CD14-positive monocyte (primary cell): ENCODE measurements around the gene STAM2. TPM values are rescaled to one million over a fixed set of nuclear protein-coding genes. Genes with fewer than 3 reads are reported as not detected.

ENCODE experiments used
- DNase-seq, 3 donors: peaks; one replicate each; pipeline ENCODE4 v3.0.0-alpha.2; 2011 to 2022
- H2AFZ ChIP-seq: 2 replicates; pipeline ENCODE4 v1.6.0; 2012; ENCODE audit warnings: mild to moderate bottlenecking, low read depth, low read length, inconsistent platforms; ENCODE audit not compliant: insufficient read depth, poor library complexity, severe bottlenecking
- H3K27ac ChIP-seq, 2 donors: 1 replicate in 1 of 2; 2 replicates in 1 of 2; pipeline ENCODE4 v1.5.1; 2012 to 2013; ENCODE audit warnings: low read length in 2 of 2, control low read depth in 1 of 2, inconsistent platforms in 1 of 2, low read depth in 1 of 2, mild to moderate bottlenecking in 1 of 2
- H3K27me3 ChIP-seq, 2 donors: one replicate each; pipeline versions ENCODE4 v1.6.0 to v1.6.1; 2011 to 2013; ENCODE audit warnings: low read length in 2 of 2; ENCODE audit not compliant: control insufficient read depth in 2 of 2, insufficient read depth in 2 of 2
- H3K36me3 ChIP-seq, 2 donors: replicated peaks in 1 of 2; 1 replicate in 1 of 2; 2 replicates in 1 of 2; pipeline versions ENCODE4 v1.5.1 to v1.6.1; 2012 to 2013; ENCODE audit warnings: low read length in 2 of 2, control low read depth in 1 of 2, inconsistent platforms in 1 of 2, mild to moderate bottlenecking in 1 of 2; ENCODE audit not compliant: insufficient read depth in 2 of 2, control insufficient read depth in 1 of 2
- H3K4me1 ChIP-seq, 2 donors: 1 replicate in 1 of 2; 2 replicates in 1 of 2; pipeline versions ENCODE4 v1.5.1 to v1.6.1; 2012 to 2013; ENCODE audit warnings: low read length in 2 of 2, control low read depth in 1 of 2, inconsistent platforms in 1 of 2, mild to moderate bottlenecking in 1 of 2, moderate library complexity in 1 of 2; ENCODE audit not compliant: insufficient read depth in 2 of 2, control insufficient read depth in 1 of 2
- H3K4me2 ChIP-seq: replicated peaks from 2 replicates; pipeline ENCODE3; 2012; ENCODE audit warnings: low read length, moderate library complexity, mild to moderate bottlenecking; ENCODE audit not compliant: poor library complexity, severe bottlenecking; ENCODE audit errors: extremely low read depth
- H3K4me3 ChIP-seq, 3 experiments: fragments of 200-600 bp in 1 of 3; sonication (generic) in 1 of 3; replicated peaks in 1 of 3; 1 replicate in 2 of 3; 2 replicates in 1 of 3; pipeline ENCODE4 v1.5.1; 2011 to 2013; ENCODE audit warnings: low read length in 3 of 3, mild to moderate bottlenecking in 3 of 3, control low read depth in 2 of 3, low read depth in 2 of 3, inconsistent platforms in 1 of 3, moderate library complexity in 1 of 3
- H3K79me2 ChIP-seq: 2 replicates; pipeline ENCODE4 v1.6.0; 2012; ENCODE audit warnings: mild to moderate bottlenecking, control low read depth, inconsistent platforms, low read length, moderate library complexity; ENCODE audit not compliant: insufficient read depth
- H3K9ac ChIP-seq: 2 replicates; pipeline ENCODE4 v1.6.0; 2017; ENCODE audit warnings: low read length, mild to moderate bottlenecking; ENCODE audit not compliant: insufficient read depth, poor library complexity, severe bottlenecking
- H3K9me3 ChIP-seq, 2 donors: replicated peaks in 1 of 2; 1 replicate in 1 of 2; 2 replicates in 1 of 2; pipeline versions ENCODE4 v1.5.1 to v1.6.1; 2012 to 2013; ENCODE audit warnings: low read length in 2 of 2, control low read depth in 1 of 2; ENCODE audit not compliant: control insufficient read depth in 1 of 2, insufficient read depth in 1 of 2
- H4K20me1 ChIP-seq: 2 replicates; pipeline ENCODE4 v1.6.0; 2012; ENCODE audit warnings: mild to moderate bottlenecking, low read length, control low read depth, moderate library complexity; ENCODE audit not compliant: insufficient read depth
- H3K27ac Mint-ChIP-seq, 7 donors: one replicate each; pipeline ENCODE4 v1.8.0; 2020; ENCODE audit warnings: mild to moderate bottlenecking in 7 of 7, mixed read lengths in 7 of 7, moderate library complexity in 6 of 7, inconsistent platforms in 2 of 7
- H3K27me3 Mint-ChIP-seq, 3 donors: one replicate each; pipeline ENCODE4 v1.8.0; 2021 to 2022; ENCODE audit warnings: low read depth in 3 of 3, mild to moderate bottlenecking in 3 of 3, mixed read lengths in 3 of 3, moderate library complexity in 3 of 3, inconsistent platforms in 1 of 3
- H3K36me3 Mint-ChIP-seq, 2 donors: one replicate each; pipeline ENCODE4 v1.8.0; 2020; ENCODE audit warnings: mixed read lengths in 2 of 2, inconsistent platforms in 1 of 2, mild to moderate bottlenecking in 1 of 2
- H3K4me1 Mint-ChIP-seq: one replicate; pipeline ENCODE4 v1.8.0; 2020; ENCODE audit warnings: mild to moderate bottlenecking, mixed read lengths
- H3K4me3 Mint-ChIP-seq, 2 donors: one replicate each; pipeline ENCODE4 v1.8.0; 2020; ENCODE audit warnings: mild to moderate bottlenecking in 2 of 2, mixed read lengths in 2 of 2, moderate library complexity in 1 of 2
- H3K9me3 Mint-ChIP-seq, 7 donors: one replicate each; pipeline ENCODE4 v1.8.0; 2020 to 2022; ENCODE audit warnings: mixed read lengths in 7 of 7, mild to moderate bottlenecking in 6 of 7, moderate library complexity in 6 of 7, inconsistent platforms in 2 of 7
- WGBS: methylation state at CpG from one replicate; pipeline ENCODE4 v1.1.5; 2013; ENCODE audit warnings: missing lambda C conversion rate; ENCODE audit not compliant: insufficient coverage; 5-methylcytosine and 5-hydroxymethylcytosine counted together
- intact Hi-C, 2 donors: fragments of 100-400 bp; cut with micrococcal nuclease; formaldehyde crosslinking; loops; one replicate each; pipeline versions ENCODE4 v1.15.0 to v1.15.1; 2023
- polyA plus RNA-seq, 3 donors: library from polyadenylated mRNA; depleted of rRNA in 1 of 3; unstranded in 2 of 3; stranded (reverse) in 1 of 3; fragments of 300-500 nt in 2 of 3; fragments of >200 nt in 1 of 3; fragmentation: Illumina TruSeq in 2 of 3; gene quantifications; 1 replicate in 2 of 3; 2 replicates in 1 of 3; pipeline ENCODE4 v1.2.3, GENCODE V29; 2012 to 2021
- TF ChIP-seq, protein P1 (sequence below): fragments of 200-600 bp; IDR thresholded peaks from one replicate; pipeline ENCODE4 v1.8.0; 2022; ENCODE audit warnings: antibody characterized with exemption, mild to moderate bottlenecking

STAM2 gene
- polyA plus RNA-seq, 3 donors = 6.9 to 12.6 (median 8.2) TPM

DNA sequence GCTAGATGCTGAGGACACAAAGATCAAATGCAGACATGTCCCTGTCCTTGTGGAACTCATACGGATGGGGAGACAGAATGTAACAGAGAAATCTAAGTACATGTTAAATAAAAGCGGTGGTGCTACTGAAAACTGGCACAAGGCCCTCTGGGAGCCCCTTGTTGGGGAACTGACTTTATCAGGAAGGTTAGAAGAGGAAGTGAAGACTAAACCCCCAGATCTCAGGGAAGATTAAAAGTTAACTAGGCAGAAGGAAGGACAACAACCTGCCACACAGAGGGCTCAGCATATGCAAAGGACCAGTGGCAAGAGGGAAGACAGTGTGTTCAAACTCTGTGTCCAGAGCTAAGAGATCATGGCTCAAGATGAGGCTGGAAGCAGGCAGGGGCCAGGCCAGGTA lies 81.5 kb downstream of the STAM2 start:
- Histone ChIP-seq H3K4me2 (no peak overlapping the region), H3K27ac (no peak overlapping the region), H2AFZ (no peak overlapping the region), H3K27me3 (peaks cover 6 to 21% of the 10 kb centered on the region in 2 donors), H3K36me3 (no peaks in the 10 kb centered on the region), H3K9ac (no peak overlapping the region), H3K9me3 (no peaks in the 10 kb centered on the region), H3K4me1 (peaks cover 33 to 36% of the 10 kb centered on the region in 2 donors), H4K20me1 (no peaks in the 10 kb centered on the region), H3K79me2 (no peaks in the 10 kb centered on the region), H3K4me3 (no peak overlapping the region)
- H3K4me3 Mint-ChIP-seq = no peak overlapping the region
- DNase-seq = no peak
- 67% methylated on average over 2 of the region's 2 CpGs for WGBS
- H3K27ac Mint-ChIP-seq = no peak overlapping the region
- peaks cover 12 to 31% (median 17%) of the 10 kb centered on the region in 3 donors for H3K27me3 Mint-ChIP-seq
- peaks cover 47% of the 10 kb centered on the region for H3K4me1 Mint-ChIP-seq
- H3K36me3 Mint-ChIP-seq = no peaks in the 10 kb centered on the region
- H3K9me3 Mint-ChIP-seq = peaks cover 0 to 13% (median 0%) of the 10 kb centered on the region in 7 donors
- TF ChIP-seq, protein P1, sequence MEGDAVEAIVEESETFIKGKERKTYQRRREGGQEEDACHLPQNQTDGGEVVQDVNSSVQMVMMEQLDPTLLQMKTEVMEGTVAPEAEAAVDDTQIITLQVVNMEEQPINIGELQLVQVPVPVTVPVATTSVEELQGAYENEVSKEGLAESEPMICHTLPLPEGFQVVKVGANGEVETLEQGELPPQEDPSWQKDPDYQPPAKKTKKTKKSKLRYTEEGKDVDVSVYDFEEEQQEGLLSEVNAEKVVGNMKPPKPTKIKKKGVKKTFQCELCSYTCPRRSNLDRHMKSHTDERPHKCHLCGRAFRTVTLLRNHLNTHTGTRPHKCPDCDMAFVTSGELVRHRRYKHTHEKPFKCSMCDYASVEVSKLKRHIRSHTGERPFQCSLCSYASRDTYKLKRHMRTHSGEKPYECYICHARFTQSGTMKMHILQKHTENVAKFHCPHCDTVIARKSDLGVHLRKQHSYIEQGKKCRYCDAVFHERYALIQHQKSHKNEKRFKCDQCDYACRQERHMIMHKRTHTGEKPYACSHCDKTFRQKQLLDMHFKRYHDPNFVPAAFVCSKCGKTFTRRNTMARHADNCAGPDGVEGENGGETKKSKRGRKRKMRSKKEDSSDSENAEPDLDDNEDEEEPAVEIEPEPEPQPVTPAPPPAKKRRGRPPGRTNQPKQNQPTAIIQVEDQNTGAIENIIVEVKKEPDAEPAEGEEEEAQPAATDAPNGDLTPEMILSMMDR = no peak
- intact Hi-C loops = no loop called here

DNA sequence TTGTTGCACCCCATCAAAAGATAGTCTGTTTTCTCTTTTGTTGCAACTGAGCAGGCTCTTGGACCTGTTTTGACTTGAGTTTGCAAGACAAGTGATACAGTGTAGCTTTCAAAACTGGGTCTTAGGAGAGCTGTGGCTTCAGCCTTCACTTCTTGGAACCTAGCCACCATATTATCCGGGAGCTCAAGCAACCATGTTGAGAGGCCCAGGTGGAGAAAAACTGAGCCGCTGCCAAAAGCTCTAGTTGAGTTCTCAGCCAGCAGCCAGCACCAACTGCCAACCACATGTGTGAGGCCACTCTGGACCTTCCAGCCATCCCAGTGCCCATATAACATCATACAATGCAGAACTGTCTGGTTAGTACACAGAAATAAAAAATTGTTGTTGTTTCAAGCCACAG lies 82.1 kb downstream of the STAM2 start:
- Histone ChIP-seq H2AFZ (no peak overlapping the region), H3K4me3 (no peak overlapping the region), H3K4me1 (peaks cover 36 to 38% of the 10 kb centered on the region in 2 donors), H4K20me1 (no peaks in the 10 kb centered on the region), H3K36me3 (no peaks in the 10 kb centered on the region), H3K9me3 (no peaks in the 10 kb centered on the region), H3K27me3 (peaks cover 6 to 18% of the 10 kb centered on the region in 2 donors), H3K9ac (no peak overlapping the region), H3K4me2 (no peak overlapping the region), H3K79me2 (no peaks in the 10 kb centered on the region), H3K27ac (no peak overlapping the region)
- Mint-ChIP-seq H3K9me3 (peaks cover 0 to 13% (median 0%) of the 10 kb centered on the region in 7 donors), H3K4me3 (no peak overlapping the region), H3K4me1 (peaks cover 52% of the 10 kb centered on the region), H3K27ac (peak overlapping the region in 1 of 7 donors; percentile 39), H3K36me3 (no peaks in the 10 kb centered on the region), H3K27me3 (peaks cover 10 to 25% (median 17%) of the 10 kb centered on the region in 3 donors)
- WGBS = 65% methylated on average over 2 of the region's 2 CpGs
- TF ChIP-seq, protein P1 = no peak
- intact Hi-C loops = no loop called here
- DNase-seq = no peak
